OCI-LY7 (cell line): ENCODE results near the gene BORCS8. TPM values are rescaled to one million over a fixed set of nuclear protein-coding genes. Genes with fewer than 3 reads are reported as not detected.
A peak's percentile ranks its signal among the peaks of the same experiment; 100 is the strongest.

Experiments
- BruUV-seq: library from RNA; stranded (reverse); fragments of 400-500 nt; replicated peaks from 2 replicates; lab custom pipeline; 2021; lab: Mats Ljungman, UMichigan
- CTCF ChIA-PET: fragments of 300-600 bp; sonication (Branson Sonifier 250); formaldehyde crosslinking; loops from one replicate; lab custom pipeline; 2022; ENCODE audit warnings: antibody characterized with exemption; ENCODE audit not compliant: unreplicated experiment; lab: Charles Lee
- POLR2A ChIA-PET: fragments of 300-600 bp; sonication (Branson Sonifier 250); formaldehyde crosslinking; loops from one replicate; lab custom pipeline; 2022; ENCODE audit warnings: antibody characterized with exemption; lab: Charles Lee
- DNase-seq: peaks from one replicate; pipeline ENCODE4 v3.0.0-alpha.2; 2015; ENCODE audit warnings: low spot score
- H2AFZ ChIP-seq: fragments of 200-600 bp; sonication (generic), shearing (Covaris generic); 2 replicates; pipeline ENCODE4 v1.6.1; 2014; ENCODE audit warnings: mild to moderate bottlenecking, antibody characterized with exemption, low read length, moderate library complexity
- H3K27ac ChIP-seq: fragments of 200-600 bp; sonication (generic); 2 replicates; pipeline ENCODE4 v1.5.1; 2014; ENCODE audit warnings: mixed run types, low read depth, mild to moderate bottlenecking, moderate library complexity, low read length, inconsistent platforms; ENCODE audit not compliant: poor library complexity, severe bottlenecking
- H3K36me3 ChIP-seq: fragments of 200-600 bp; sonication (generic); 2 replicates; pipeline ENCODE4 v1.6.1; 2014; ENCODE audit warnings: mild to moderate bottlenecking, antibody characterized with exemption, low read length, moderate library complexity, mixed read lengths; ENCODE audit not compliant: insufficient read depth
- H3K4me1 ChIP-seq: fragments of 200-600 bp; sonication (generic); 2 replicates; pipeline ENCODE4 v1.5.1; 2014; ENCODE audit warnings: mild to moderate bottlenecking, low read length; ENCODE audit not compliant: insufficient read depth, poor library complexity, severe bottlenecking
- H3K4me2 ChIP-seq: fragments of 200-600 bp; sonication (generic); 2 replicates; pipeline ENCODE4 v1.6.1; 2014; ENCODE audit warnings: mild to moderate bottlenecking, low read length
- H3K4me3 ChIP-seq: fragments of 200-600 bp; sonication (generic); 2 replicates; pipeline ENCODE4 v1.5.1; 2014; ENCODE audit warnings: mild to moderate bottlenecking, low read depth, low read length; ENCODE audit not compliant: poor library complexity, severe bottlenecking
- H3K79me2 ChIP-seq: fragments of 200-600 bp; sonication (generic); 2 replicates; pipeline ENCODE4 v1.6.1; 2016; ENCODE audit warnings: low read depth, mild to moderate bottlenecking, low read length, moderate library complexity, mixed read lengths; ENCODE audit not compliant: insufficient read depth
- H3K9me2 ChIP-seq: fragments of 200-600 bp; sonication (generic); 2 replicates; pipeline ENCODE4 v1.6.1; 2016; ENCODE audit warnings: mild to moderate bottlenecking, low read length, mixed read lengths; ENCODE audit not compliant: insufficient read depth
- H3K9me3 ChIP-seq: fragments of 200-600 bp; sonication (generic); 2 replicates; pipeline ENCODE4 v1.6.1; 2014; ENCODE audit warnings: mild to moderate bottlenecking, mixed run types, low read length, mixed read lengths
- H4K20me1 ChIP-seq: fragments of 200-600 bp; sonication (generic); 2 replicates; pipeline ENCODE4 v1.6.1; 2014; ENCODE audit warnings: mild to moderate bottlenecking, antibody characterized with exemption, low read length, moderate library complexity, mixed read lengths; ENCODE audit not compliant: insufficient read depth
- EZH2phosphoT487 ChIP-seq: fragments of 200-600 bp; sonication (generic); IDR thresholded peaks from 2 replicates; pipeline ENCODE4 v1.6.1; 2018; ENCODE audit warnings: low read depth, borderline replicate concordance, mild to moderate bottlenecking, mixed run types, antibody characterized with exemption, low read length, moderate library complexity, mixed read lengths
- intact Hi-C: fragments of 100-400 bp; cut with micrococcal nuclease; formaldehyde crosslinking; loops from one replicate; pipeline ENCODE4 v1.10.0; 2022; ENCODE audit not compliant: unreplicated experiment
- total RNA-seq, 2 experiments: library from RNA; depleted of rRNA in 1 of 2; stranded (reverse); fragments of >200 nt in 1 of 2; shearing (Covaris generic) in 1 of 2; gene quantifications; 2 replicates each; pipeline ENCODE4 v1.2.3, GENCODE V29; 2014 to 2022
- TF ChIP-seq, protein P1 (sequence below): fragments of 200-600 bp; sonication (generic); conservative IDR thresholded peaks from 2 replicates; pipeline ENCODE4 v1.5.1; 2014; ENCODE audit warnings: mild to moderate bottlenecking, antibody characterized with exemption, low read length, moderate library complexity, mixed read lengths

Gene BORCS8
- total RNA-seq, 2 experiments from 2014 or later = 39.8 to 40.2 TPM

- Histone ChIP-seq H3K4me3 (no peak overlapping the region), H3K79me2 (peaks cover 20% of the 10 kb centered on the region; the same call in 1 of the 2 replicates), H3K4me1 (peaks cover 21% of the 10 kb centered on the region), H4K20me1 (no peaks in the 10 kb centered on the region), H3K27ac (no peak overlapping the region), H3K36me3 (peaks cover 33% of the 10 kb centered on the region), H3K9me2 (no peaks in the 10 kb centered on the region), H2AFZ (no peak overlapping the region), H3K9me3 (no peaks in the 10 kb centered on the region), H3K4me2 (no peak overlapping the region)
- TF ChIP-seq, protein P1, sequence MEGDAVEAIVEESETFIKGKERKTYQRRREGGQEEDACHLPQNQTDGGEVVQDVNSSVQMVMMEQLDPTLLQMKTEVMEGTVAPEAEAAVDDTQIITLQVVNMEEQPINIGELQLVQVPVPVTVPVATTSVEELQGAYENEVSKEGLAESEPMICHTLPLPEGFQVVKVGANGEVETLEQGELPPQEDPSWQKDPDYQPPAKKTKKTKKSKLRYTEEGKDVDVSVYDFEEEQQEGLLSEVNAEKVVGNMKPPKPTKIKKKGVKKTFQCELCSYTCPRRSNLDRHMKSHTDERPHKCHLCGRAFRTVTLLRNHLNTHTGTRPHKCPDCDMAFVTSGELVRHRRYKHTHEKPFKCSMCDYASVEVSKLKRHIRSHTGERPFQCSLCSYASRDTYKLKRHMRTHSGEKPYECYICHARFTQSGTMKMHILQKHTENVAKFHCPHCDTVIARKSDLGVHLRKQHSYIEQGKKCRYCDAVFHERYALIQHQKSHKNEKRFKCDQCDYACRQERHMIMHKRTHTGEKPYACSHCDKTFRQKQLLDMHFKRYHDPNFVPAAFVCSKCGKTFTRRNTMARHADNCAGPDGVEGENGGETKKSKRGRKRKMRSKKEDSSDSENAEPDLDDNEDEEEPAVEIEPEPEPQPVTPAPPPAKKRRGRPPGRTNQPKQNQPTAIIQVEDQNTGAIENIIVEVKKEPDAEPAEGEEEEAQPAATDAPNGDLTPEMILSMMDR = 0 out of 2 replicates have a peak, but pooled peaks have one; percentile 18
- no peak for TF ChIP-seq EZH2phosphoT487
- CTCF ChIA-PET = no interaction called here
- DNase-seq = no peak
- intact Hi-C loops = loop anchor here (10.0 kb wide), 1 partner anchor 121 kb away; the partner anchor contains the start of genes MAU2 and SUGP1
- BruUV-seq = no TSS peak
- POLR2A ChIA-PET = interaction anchor here (3.8 kb wide), 1 partner anchor 12 kb away, joined by 24 read pairs; the partner anchor contains the start of genes BORCS8 and RFXANK
These were observed 12.2 kb upstream of the BORCS8 start for GRCh38 chr19:19204181-19204580.

GRCh38 chr19:19203012-19203856 lies 11.3 kb upstream of the BORCS8 start, which contains the start of gene NR2C2AP:
Gene NR2C2AP (minus strand): TSS chr19:19203414. CDS start chr19:19203060, 354 bp downstream.
- peak within 1 kb of the TSS; percentile 35; the same call in 1 of the 2 replicates for H2AFZ ChIP-seq
- intact Hi-C loops = loop anchor here (10.0 kb wide), 1 partner anchor 122 kb away; the partner anchor contains the start of genes MAU2 and SUGP1

More at GRCh38 chr19:19203012-19203856, 11.3 kb upstream of the BORCS8 start, which contains the start of gene NR2C2AP:
- Histone ChIP-seq H3K79me2 (peaks cover 20% of the 10 kb centered on the region; the same call in 1 of the 2 replicates), H3K4me3 (peak within 1 kb of the TSS; percentile 92), H4K20me1 (no peaks in the 10 kb centered on the region), H3K27ac (peak within 1 kb of the TSS; percentile 57), H3K9me2 (no peaks in the 10 kb centered on the region), H3K36me3 (peaks cover 43% of the 10 kb centered on the region), H3K4me1 (peaks cover 21% of the 10 kb centered on the region), H3K4me2 (peak within 1 kb of the TSS; percentile 86), H3K9me3 (no peaks in the 10 kb centered on the region)
- ChIA-PET POLR2A (interaction anchor here (0.6 to 3.8 kb wide), 7 partner anchors 8 to 374 kb away, joined by 3 to 24 read pairs (median 4); partner anchors contain the start of genes BORCS8 and RFXANK), CTCF (interaction anchor here (0.6 to 1.5 kb wide), 3 partner anchors 10 to 334 kb away, joined by 3 to 7 read pairs (median 3); no protein-coding TSS in a partner anchor)
- TF ChIP-seq, protein P1 = no peak
- no peak for TF ChIP-seq EZH2phosphoT487
- peak; percentile 95 for DNase-seq
- BruUV-seq = TSS peak; percentile 95
